Stimulated activated CD4-positive, alpha-beta T cell treated with anti-CD3 and anti-CD28 coated beads, TNF-alpha, amount 100 ng/mL, for 1 hour (primary cell): Measurements from ENCODE around the gene RIC1.

Source experiments
- DNase-seq, 3 donors: peaks; one replicate each; pipeline ENCODE4 v3.0.0-alpha.2; 2020; ENCODE audit warnings: low read depth in 3 of 3, low spot score in 1 of 3

Gene RIC1

DNA sequence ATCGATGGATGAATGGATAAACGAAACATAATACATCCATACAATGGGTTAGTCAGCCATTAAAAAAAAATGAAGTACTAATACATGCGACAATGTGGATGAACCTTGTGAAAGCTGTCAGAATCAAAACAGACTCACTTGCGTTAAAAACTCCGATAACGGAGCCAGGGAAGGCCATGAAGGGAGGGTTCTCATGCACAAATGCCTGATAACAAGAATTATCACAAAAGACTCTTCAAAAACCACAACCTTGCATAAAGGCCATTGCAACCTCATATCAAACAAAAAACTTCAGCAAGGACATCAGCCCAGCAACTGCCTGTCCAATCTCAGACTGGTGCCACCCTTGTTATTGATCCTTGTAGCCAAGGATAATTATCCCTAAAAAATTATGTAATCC lies 190.3 kb downstream of the RIC1 start:
- no peak for DNase-seq

DNA sequence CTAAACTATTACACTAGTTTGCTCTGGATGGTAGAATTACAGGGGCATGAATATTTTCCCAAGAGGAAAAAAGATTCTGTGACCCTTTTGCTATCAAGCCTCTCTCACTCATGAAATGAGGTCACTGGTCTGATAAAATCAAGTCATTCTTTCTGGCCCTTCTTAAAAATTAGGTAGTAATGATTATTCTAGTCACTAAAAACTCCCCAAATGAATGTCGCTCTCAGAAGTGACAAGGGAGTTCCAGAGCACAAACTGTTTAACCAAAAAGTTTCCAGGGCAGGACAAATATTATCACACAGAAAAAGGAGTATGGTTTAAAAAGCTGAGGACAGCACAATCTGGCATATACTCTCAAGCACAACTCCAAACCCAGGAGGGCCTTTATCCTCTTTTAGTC lies 191.5 kb downstream of the RIC1 start:
- no peak for DNase-seq

DNA sequence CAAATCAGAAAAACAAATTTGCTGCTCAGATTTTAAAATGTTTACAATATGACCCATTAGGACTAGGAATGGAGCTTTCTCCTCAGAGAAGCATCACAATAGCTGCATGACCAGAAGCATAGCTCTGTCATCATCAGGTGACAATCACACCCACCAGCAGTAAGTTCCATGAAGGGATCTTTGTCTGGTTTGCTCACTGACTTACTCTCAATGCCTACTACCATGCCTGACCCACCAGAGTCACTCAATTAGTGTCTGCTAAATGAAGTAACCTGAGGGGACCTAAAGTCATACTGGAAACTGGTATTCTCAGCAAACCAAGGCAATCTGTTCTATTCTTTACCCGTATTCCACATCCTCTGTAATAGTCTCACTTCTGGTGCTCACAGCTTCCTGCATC lies 196.3 kb downstream of the RIC1 start:
- DNase-seq, result no peak
